Activated T-helper 17 cell treated with anti-CD3 and anti-CD28 coated beads, Interleukin-2, amount 50 U/mL, for 72 hours (primary cell): ENCODE measurements around the gene SCN1B. TPM values are rescaled to one million over a fixed set of nuclear protein-coding genes. Genes with fewer than 3 reads are reported as not detected.

Experiments
- ATAC-seq: fragments of 150-1000 bp; cut with Tn5 transposase; replicated peaks from 2 replicates; pipeline ENCODE4 v1.10.0; 2021; ENCODE audit warnings: mild to moderate bottlenecking, moderate library complexity
- H3K27ac Mint-ChIP-seq: one replicate; pipeline ENCODE4 v1.8.0; 2022; ENCODE audit warnings: mixed read lengths
- H3K27me3 Mint-ChIP-seq: one replicate; pipeline ENCODE4 v1.8.0; 2022; ENCODE audit warnings: mixed read lengths
- H3K36me3 Mint-ChIP-seq: one replicate; pipeline ENCODE4 v1.8.0; 2022; ENCODE audit warnings: low read depth, mild to moderate bottlenecking, mixed read lengths
- H3K4me1 Mint-ChIP-seq: one replicate; pipeline ENCODE4 v1.8.0; 2022; ENCODE audit warnings: mixed read lengths
- H3K4me3 Mint-ChIP-seq: one replicate; pipeline ENCODE4 v1.8.0; 2022; ENCODE audit warnings: mild to moderate bottlenecking, mixed read lengths
- H3K9me3 Mint-ChIP-seq: one replicate; pipeline ENCODE4 v1.8.0; 2022; ENCODE audit warnings: mixed read lengths
- total RNA-seq, 2 donors: library from RNA; stranded (reverse); gene quantifications; one replicate each; pipeline ENCODE4 v1.2.3, GENCODE V29; 2022

SCN1B gene
- total RNA-seq, 2 donors from 2014 or later: 0.97 to 3.1 TPM

- H3K4me1 Mint-ChIP-seq: no peaks in the 10 kb centered on the region
- no peaks in the 10 kb centered on the region for H3K9me3 Mint-ChIP-seq
- H3K36me3 Mint-ChIP-seq: no peaks in the 10 kb centered on the region
- no peak for ATAC-seq
- no peak overlapping the region for H3K27ac Mint-ChIP-seq
- peaks cover 4% of the 10 kb centered on the region for H3K27me3 Mint-ChIP-seq
- no peak overlapping the region for H3K4me3 Mint-ChIP-seq
These were observed 28.9 kb downstream of the SCN1B start for GRCh38 chr19:35059006-35059798.

DNA sequence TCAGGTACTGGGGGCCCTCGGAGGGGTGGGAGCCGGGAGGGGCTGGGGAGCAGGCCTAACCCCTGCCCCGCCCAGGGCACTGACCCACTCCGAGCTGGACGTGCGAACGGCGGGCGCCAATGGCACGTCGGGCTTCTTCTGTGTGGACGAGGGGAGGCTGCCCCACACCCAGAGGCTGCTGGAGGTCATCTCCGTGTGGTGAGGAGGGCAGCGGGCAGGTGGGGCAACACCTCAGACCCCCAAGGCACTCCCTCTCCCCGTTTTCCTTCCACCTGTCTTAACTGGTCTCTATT, 29.5 kb downstream of the SCN1B start:
- Mint-ChIP-seq H3K36me3 (no peaks in the 10 kb centered on the region), H3K9me3 (no peaks in the 10 kb centered on the region), H3K4me3 (no peak overlapping the region), H3K27ac (no peak overlapping the region), H3K4me1 (no peaks in the 10 kb centered on the region), H3K27me3 (peaks cover 4% of the 10 kb centered on the region)
- no peak for ATAC-seq

GRCh38 chr19:35060160-35060855, 30.0 kb downstream of the SCN1B start:
- no peak for ATAC-seq
- H3K4me1 Mint-ChIP-seq: no peaks in the 10 kb centered on the region
- peaks cover 4% of the 10 kb centered on the region for H3K27me3 Mint-ChIP-seq
- no peaks in the 10 kb centered on the region for H3K9me3 Mint-ChIP-seq
- no peak overlapping the region for H3K4me3 Mint-ChIP-seq
- H3K27ac Mint-ChIP-seq: no peak overlapping the region
- no peaks in the 10 kb centered on the region for H3K36me3 Mint-ChIP-seq

DNA sequence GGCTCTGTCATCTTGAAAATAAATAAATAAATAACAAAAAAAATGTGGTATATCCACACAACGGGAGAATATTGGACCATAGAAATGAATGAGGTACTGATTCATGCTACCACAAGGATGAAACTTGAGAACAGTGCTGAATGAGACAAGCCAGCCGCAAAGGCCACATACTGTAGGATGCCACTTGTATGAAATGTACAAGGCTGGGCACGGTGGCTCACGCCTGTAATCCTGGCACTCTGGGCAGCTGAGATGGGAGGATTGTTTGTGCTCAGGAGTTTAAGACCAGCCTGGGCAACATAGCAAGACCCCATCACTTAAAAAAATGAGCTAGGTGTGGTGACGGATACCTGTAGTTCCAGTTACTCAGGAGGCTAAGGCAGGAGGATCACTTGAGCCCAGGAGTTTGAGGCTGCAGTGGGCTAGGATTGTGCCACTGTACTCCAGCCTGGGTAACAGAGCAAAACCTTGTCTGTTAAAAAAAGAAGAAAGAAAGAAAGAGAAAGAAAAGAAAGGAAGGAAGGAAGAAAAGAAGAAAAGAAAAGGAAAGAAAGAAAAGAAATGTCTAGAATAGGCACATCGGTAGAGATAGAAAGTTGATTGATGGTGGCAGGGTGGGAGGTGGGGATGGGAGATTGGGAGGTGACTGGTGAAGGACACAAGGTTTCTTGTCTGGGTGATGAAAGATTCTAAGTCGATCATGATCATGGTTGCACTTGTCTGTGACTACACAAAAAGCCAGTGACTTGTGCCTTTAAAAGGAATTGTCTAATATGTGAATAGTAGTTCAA, 31.5 kb downstream of the SCN1B start:
- Mint-ChIP-seq H3K36me3 (no peaks in the 10 kb centered on the region), H3K27ac (peak overlapping the region; percentile 26), H3K4me1 (no peaks in the 10 kb centered on the region), H3K27me3 (no peaks in the 10 kb centered on the region), H3K4me3 (no peak overlapping the region), H3K9me3 (no peaks in the 10 kb centered on the region)
- no peak for ATAC-seq

DNA sequence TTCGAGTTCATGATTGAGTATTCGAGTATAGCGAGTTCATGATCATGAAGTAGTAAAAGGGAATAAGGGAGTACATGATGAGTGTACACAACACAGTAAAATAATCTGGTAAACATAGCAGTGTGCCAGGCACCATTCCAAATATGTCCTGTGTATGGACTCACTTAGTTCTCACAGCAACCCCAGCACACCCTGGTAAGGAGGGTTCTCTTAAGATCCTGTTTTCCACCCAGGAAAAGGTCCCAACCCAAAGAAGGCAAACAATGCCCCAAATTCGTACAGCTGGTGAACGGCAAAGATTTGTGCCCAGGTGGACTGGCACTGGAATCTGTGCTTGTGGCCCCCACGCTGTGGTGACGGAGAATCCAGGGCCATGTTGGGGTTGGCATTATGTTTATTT, 32.7 kb downstream of the SCN1B start:
- Mint-ChIP-seq H3K36me3 (no peaks in the 10 kb centered on the region), H3K4me1 (no peaks in the 10 kb centered on the region), H3K9me3 (no peaks in the 10 kb centered on the region), H3K4me3 (no peak overlapping the region), H3K27me3 (no peaks in the 10 kb centered on the region), H3K27ac (no peak overlapping the region)
- ATAC-seq: no peak

DNA sequence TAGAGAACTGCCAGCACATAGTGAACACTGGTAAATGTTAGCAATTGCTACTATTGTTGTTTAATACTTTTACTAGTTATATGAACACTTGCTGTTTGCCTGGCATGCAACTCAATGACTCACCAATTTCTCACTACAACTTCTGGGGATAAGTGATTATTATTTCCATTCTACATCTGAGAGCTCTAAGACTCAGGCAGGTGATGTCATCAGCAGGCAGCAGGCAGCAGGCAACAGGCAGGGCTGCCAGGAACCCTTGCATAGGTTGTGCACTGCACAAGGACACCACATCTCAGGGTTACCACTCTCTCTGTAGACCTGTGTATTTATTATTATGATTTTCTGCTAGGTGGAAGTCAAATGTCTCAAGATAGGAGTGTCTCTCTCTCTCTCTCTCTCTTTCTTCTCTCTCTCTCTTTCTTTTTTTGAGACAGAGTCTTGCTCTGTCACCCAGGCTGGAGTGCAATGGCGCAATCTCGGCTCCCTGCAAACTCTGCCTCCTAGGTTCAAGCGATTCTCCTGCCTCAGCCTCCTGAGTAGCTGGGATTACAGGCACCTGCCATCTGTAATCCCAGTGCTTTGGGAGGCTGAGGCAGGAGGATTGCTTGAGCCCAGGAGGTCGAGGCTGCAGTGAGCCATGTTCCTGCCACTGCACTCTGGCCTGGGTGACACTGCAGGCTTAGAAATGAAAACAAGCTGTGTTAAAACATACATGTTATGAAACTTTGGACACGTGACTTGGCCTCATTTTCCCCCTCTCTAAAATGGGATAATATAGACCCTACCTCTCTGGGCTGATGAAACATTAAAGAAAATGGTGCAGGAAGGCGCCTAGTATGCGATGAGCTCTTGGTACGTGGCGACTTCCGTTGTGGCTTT, 33.9 kb downstream of the SCN1B start:
- Mint-ChIP-seq H3K4me3 (no peak overlapping the region), H3K27me3 (no peaks in the 10 kb centered on the region), H3K4me1 (no peaks in the 10 kb centered on the region), H3K36me3 (no peaks in the 10 kb centered on the region), H3K9me3 (no peaks in the 10 kb centered on the region), H3K27ac (peak overlapping the region; percentile 28)
- ATAC-seq: peak; percentile 50

GRCh38 chr19:35065574-35065973, 35.3 kb downstream of the SCN1B start:
- Mint-ChIP-seq H3K4me1 (no peaks in the 10 kb centered on the region), H3K27ac (no peak overlapping the region), H3K36me3 (no peaks in the 10 kb centered on the region), H3K4me3 (no peak overlapping the region), H3K27me3 (no peaks in the 10 kb centered on the region), H3K9me3 (no peaks in the 10 kb centered on the region)
- ATAC-seq: no peak

GRCh38 chr19:35066121-35066520, 35.9 kb downstream of the SCN1B start:
- H3K27ac Mint-ChIP-seq: no peak overlapping the region
- ATAC-seq: no peak
- H3K9me3 Mint-ChIP-seq: no peaks in the 10 kb centered on the region
- H3K27me3 Mint-ChIP-seq: no peaks in the 10 kb centered on the region
- no peaks in the 10 kb centered on the region for H3K36me3 Mint-ChIP-seq
- no peak overlapping the region for H3K4me3 Mint-ChIP-seq
- no peaks in the 10 kb centered on the region for H3K4me1 Mint-ChIP-seq

- peak; percentile 96 for ATAC-seq
- H3K9me3 Mint-ChIP-seq: no peaks in the 10 kb centered on the region
- peak overlapping the region; percentile 84 for H3K27ac Mint-ChIP-seq
- peak overlapping the region; percentile 69 for H3K4me3 Mint-ChIP-seq
- no peaks in the 10 kb centered on the region for H3K27me3 Mint-ChIP-seq
- H3K36me3 Mint-ChIP-seq: no peaks in the 10 kb centered on the region
- H3K4me1 Mint-ChIP-seq: no peaks in the 10 kb centered on the region
These were observed 36.7 kb downstream of the SCN1B start for GRCh38 chr19:35066691-35067563.

- H3K27ac Mint-ChIP-seq: no peak overlapping the region
- no peaks in the 10 kb centered on the region for H3K27me3 Mint-ChIP-seq
- no peaks in the 10 kb centered on the region for H3K36me3 Mint-ChIP-seq
- H3K9me3 Mint-ChIP-seq: no peaks in the 10 kb centered on the region
- no peak for ATAC-seq
- H3K4me3 Mint-ChIP-seq: no peak overlapping the region
- no peaks in the 10 kb centered on the region for H3K4me1 Mint-ChIP-seq
These were observed 38.8 kb downstream of the SCN1B start for GRCh38 chr19:35068941-35069634.

- Mint-ChIP-seq H3K27me3 (no peaks in the 10 kb centered on the region), H3K9me3 (no peaks in the 10 kb centered on the region), H3K27ac (no peak overlapping the region), H3K4me1 (no peaks in the 10 kb centered on the region), H3K36me3 (no peaks in the 10 kb centered on the region), H3K4me3 (no peak overlapping the region)
- ATAC-seq: no peak
These were observed 39.4 kb downstream of the SCN1B start for GRCh38 chr19:35069696-35070095.

DNA sequence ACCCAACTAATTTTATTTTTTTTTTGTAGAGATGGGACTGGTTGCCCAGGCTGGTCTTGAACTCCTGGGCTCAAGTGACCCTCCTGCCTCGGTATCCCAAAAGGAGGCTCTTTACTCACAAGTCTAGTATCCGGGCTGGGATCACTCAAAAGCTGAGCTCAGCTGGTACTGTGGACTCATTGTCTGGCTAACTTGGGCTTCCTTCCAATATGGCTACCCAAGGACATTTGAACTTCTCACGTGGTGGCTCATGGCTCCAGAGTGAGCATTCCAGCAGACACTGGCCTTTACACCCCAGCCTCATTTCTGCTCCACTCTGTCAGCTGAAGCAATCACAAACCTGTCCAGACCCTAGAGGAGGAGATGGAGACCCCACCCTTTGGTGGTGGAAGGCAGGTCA, 40.2 kb downstream of the SCN1B start:
- Mint-ChIP-seq H3K27ac (no peak overlapping the region), H3K36me3 (no peaks in the 10 kb centered on the region), H3K9me3 (no peaks in the 10 kb centered on the region), H3K4me1 (peaks cover 5% of the 10 kb centered on the region), H3K4me3 (no peak overlapping the region), H3K27me3 (peaks cover 4% of the 10 kb centered on the region)
- no peak for ATAC-seq

GRCh38 chr19:35073516-35073915, 43.2 kb downstream of the SCN1B start:
- no peak overlapping the region for H3K4me3 Mint-ChIP-seq
- H3K9me3 Mint-ChIP-seq: no peaks in the 10 kb centered on the region
- H3K27me3 Mint-ChIP-seq: peaks cover 4% of the 10 kb centered on the region
- no peak for ATAC-seq
- no peaks in the 10 kb centered on the region for H3K36me3 Mint-ChIP-seq
- H3K27ac Mint-ChIP-seq: no peak overlapping the region
- H3K4me1 Mint-ChIP-seq: peaks cover 5% of the 10 kb centered on the region
